Heart left ventricle (tissue), 13 donors: ENCODE data around the gene PAEP.

Experiments
- POLR2A ChIP-seq, 2 donors: fragments of 450-650 bp; IDR thresholded peaks; one replicate each; pipeline ENCODE4 v1.6.1; 2017; ENCODE audit warnings: antibody characterized with exemption in 2 of 2, mild to moderate bottlenecking in 2 of 2, moderate library complexity in 2 of 2
- TF ChIP-seq, protein P1 (sequence below), 12 donors: fragments of 200-600 bp; sonication (generic) in 4 of 12; IDR thresholded peaks; one replicate each; pipeline versions ENCODE4 v1.5.0 to v1.8.0; 2018 to 2022; ENCODE audit warnings: antibody characterized with exemption in 12 of 12, mild to moderate bottlenecking in 5 of 12
- donor health status: ischemic (EF 13 %, LVEDD 7.1; RV severe dilation, severe dysfunction).
- donor health status: DM: no; HTN: yes; CAD: no.
- donor health status: DM: no; HTN: no; CAD: no.
- donor health status: ischemic (EF 25% LVEDD 6.9; RV normal size, moderate dysfunction).
- donor health status: ischemic (EF 25% LVEDD 5.7; RV mildly dilated, moderate dysfunction).
- donor health status: ischemic (EF 35%, LVEDD 5.7; RV mildly dilated, moderate dysfunction).
- donor health status: nonischemic (EF 11% LVEDD 7.7; RV severe dilation, severe dysfunction).
- donor health status: DM: yes; HTN: yes; CAD: no.
- donor health status: PGD.
- donor health status: ischemic (EF 29% LVEDD 5.4; RV normal size, mild dysfunction).
- donor health status: nonischemic (EF 23%, LVEDD 6.1; RV moderate dilation, normal function).

DNA sequence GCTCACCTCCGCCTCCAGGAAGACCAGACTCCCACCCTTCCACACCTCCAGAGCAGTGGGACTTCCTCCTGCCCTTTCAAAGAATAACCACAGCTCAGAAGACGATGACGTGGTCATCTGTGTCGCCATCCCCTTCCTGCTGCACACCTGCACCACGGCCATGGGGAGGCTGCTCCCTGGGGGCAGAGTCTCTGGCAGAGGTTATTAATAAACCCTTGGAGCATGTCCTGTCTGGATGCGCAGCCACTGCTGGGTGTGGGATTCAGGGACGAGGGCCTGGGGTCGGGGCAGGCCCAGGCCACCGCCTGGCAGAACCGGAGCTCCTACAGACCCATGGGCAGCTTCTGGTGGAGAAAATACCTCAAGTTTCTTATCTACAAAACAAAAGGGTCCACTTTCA is 5.0 kb downstream of the PAEP start:
- TF ChIP-seq, protein P1, sequence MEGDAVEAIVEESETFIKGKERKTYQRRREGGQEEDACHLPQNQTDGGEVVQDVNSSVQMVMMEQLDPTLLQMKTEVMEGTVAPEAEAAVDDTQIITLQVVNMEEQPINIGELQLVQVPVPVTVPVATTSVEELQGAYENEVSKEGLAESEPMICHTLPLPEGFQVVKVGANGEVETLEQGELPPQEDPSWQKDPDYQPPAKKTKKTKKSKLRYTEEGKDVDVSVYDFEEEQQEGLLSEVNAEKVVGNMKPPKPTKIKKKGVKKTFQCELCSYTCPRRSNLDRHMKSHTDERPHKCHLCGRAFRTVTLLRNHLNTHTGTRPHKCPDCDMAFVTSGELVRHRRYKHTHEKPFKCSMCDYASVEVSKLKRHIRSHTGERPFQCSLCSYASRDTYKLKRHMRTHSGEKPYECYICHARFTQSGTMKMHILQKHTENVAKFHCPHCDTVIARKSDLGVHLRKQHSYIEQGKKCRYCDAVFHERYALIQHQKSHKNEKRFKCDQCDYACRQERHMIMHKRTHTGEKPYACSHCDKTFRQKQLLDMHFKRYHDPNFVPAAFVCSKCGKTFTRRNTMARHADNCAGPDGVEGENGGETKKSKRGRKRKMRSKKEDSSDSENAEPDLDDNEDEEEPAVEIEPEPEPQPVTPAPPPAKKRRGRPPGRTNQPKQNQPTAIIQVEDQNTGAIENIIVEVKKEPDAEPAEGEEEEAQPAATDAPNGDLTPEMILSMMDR (IDR thresholded peaks at IDR 0.05), result no peak
- no peak for TF ChIP-seq POLR2A (IDR thresholded peaks at IDR 0.05)
